Hepatocyte (in vitro differentiated cells): ENCODE results near the gene CD93. TPM values are rescaled to one million over a fixed set of nuclear protein-coding genes. Genes with fewer than 3 reads are reported as not detected.

Experiments used
- DNase-seq: peaks from one replicate; pipeline ENCODE4 v3.0.0-alpha.2; 2016; ENCODE audit warnings: low spot score
- H2AFZ ChIP-seq: fragments of 200-600 bp; sonication (generic); 2 replicates; pipeline ENCODE4 v1.6.0; 2016; ENCODE audit warnings: antibody characterized with exemption, mild to moderate bottlenecking
- H3K27ac ChIP-seq: fragments of 200-600 bp; sonication (generic); 2 replicates; pipeline ENCODE4 v1.5.1; 2016; ENCODE audit warnings: mild to moderate bottlenecking
- H3K27me3 ChIP-seq: fragments of 200-600 bp; sonication (generic); 2 replicates; pipeline ENCODE4 v1.6.1; 2016
- H3K36me3 ChIP-seq: fragments of 200-600 bp; sonication (generic); replicated peaks from 2 replicates; pipeline ENCODE4 v1.5.1; 2016; ENCODE audit warnings: low read depth; ENCODE audit not compliant: insufficient read depth
- H3K4me1 ChIP-seq: fragments of 200-600 bp; sonication (generic); 2 replicates; pipeline ENCODE4 v1.5.1; 2016; ENCODE audit warnings: mild to moderate bottlenecking, moderate library complexity; ENCODE audit not compliant: insufficient read depth
- H3K4me2 ChIP-seq: fragments of 200-600 bp; sonication (generic); 2 replicates; pipeline ENCODE4 v1.6.0; 2016
- H3K4me3 ChIP-seq: fragments of 200-600 bp; sonication (generic); 2 replicates; pipeline ENCODE4 v1.5.1; 2016; ENCODE audit warnings: mild to moderate bottlenecking
- H3K79me2 ChIP-seq: fragments of 200-600 bp; sonication (generic); 2 replicates; pipeline ENCODE4 v1.6.0; 2017; ENCODE audit warnings: mild to moderate bottlenecking
- H3K9me2 ChIP-seq: fragments of 200-600 bp; sonication (generic); replicated peaks from 2 replicates; pipeline ENCODE4 v1.6.0; 2017; ENCODE audit warnings: mild to moderate bottlenecking; ENCODE audit not compliant: insufficient read depth
- H3K9me3 ChIP-seq: fragments of 200-600 bp; sonication (generic); 2 replicates; pipeline ENCODE4 v1.5.1; 2016; ENCODE audit warnings: low read depth, mild to moderate bottlenecking
- H4K20me1 ChIP-seq: fragments of 200-600 bp; sonication (generic); 2 replicates; pipeline ENCODE4 v1.6.0; 2016; ENCODE audit warnings: mild to moderate bottlenecking; ENCODE audit not compliant: insufficient read depth, poor library complexity, severe bottlenecking
- CTCF ChIP-seq: fragments of 200-600 bp; sonication (generic); IDR thresholded peaks from 2 replicates; pipeline ENCODE4 v1.5.1; 2016; ENCODE audit warnings: antibody characterized with exemption, mild to moderate bottlenecking; ENCODE audit not compliant: poor library complexity
- EZH2 ChIP-seq: fragments of 200-600 bp; sonication (generic); IDR thresholded peaks from 2 replicates; pipeline ENCODE4 v1.6.1; 2016; ENCODE audit warnings: antibody characterized with exemption, mild to moderate bottlenecking, borderline replicate concordance
- EZH2phosphoT487 ChIP-seq: fragments of 200-600 bp; sonication (generic); IDR thresholded peaks from one replicate; pipeline ENCODE4 v1.6.1; 2018; ENCODE audit warnings: antibody characterized with exemption, mild to moderate bottlenecking, low read depth, moderate library complexity; ENCODE audit not compliant: unreplicated experiment, severe bottlenecking
- WGBS: methylation state at CpG from one replicate; pipeline ENCODE4 v1.1.6; 2016; ENCODE audit warnings: low lambda C conversion rate; ENCODE audit errors: missing lambda C conversion rate; 5-methylcytosine and 5-hydroxymethylcytosine counted together
- polyA plus RNA-seq: library from polyadenylated mRNA; unstranded; fragments of >200 nt; fragmentation: Nextera tagmentation; extraction: Ambion mirVana; gene quantifications from 2 replicates; pipeline ENCODE4 v1.2.1, GENCODE V29; 2016
- total RNA-seq: library from RNA; depleted of rRNA; stranded (reverse); fragments of >200 nt; gene quantifications from 2 replicates; pipeline ENCODE4 v1.2.3, GENCODE V29; 2014

CD93 gene
- total and polyA plus RNA-seq, 2 experiments from 2014 or later = 0.07 to 2.1 TPM

GRCh38 chr20:23118144-23118543 is 32.0 kb upstream of the CD93 start:
- DNase-seq = no peak
- no peak for TF ChIP-seq CTCF
- no peak for TF ChIP-seq EZH2
- TF ChIP-seq EZH2phosphoT487 = no peak
- H3K9me2 ChIP-seq = no peaks in the 10 kb centered on the region
- peaks cover 9% of the 10 kb centered on the region for H3K4me1 ChIP-seq
- 82% methylated on average over 8 of the region's 8 CpGs for WGBS
- no peaks in the 10 kb centered on the region for H3K27me3 ChIP-seq
- no peak overlapping the region for H3K27ac ChIP-seq
- no peak overlapping the region for H3K4me2 ChIP-seq
- no peaks in the 10 kb centered on the region for H3K79me2 ChIP-seq
- no peaks in the 10 kb centered on the region for H3K36me3 ChIP-seq
- no peak overlapping the region for H3K4me3 ChIP-seq
- no peaks in the 10 kb centered on the region for H4K20me1 ChIP-seq
- no peak overlapping the region for H2AFZ ChIP-seq
- H3K9me3 ChIP-seq = no peaks in the 10 kb centered on the region

GRCh38 chr20:23117738-23118137 is 31.6 kb upstream of the CD93 start:
- no peak overlapping the region for H3K4me3 ChIP-seq
- no peak overlapping the region for H3K27ac ChIP-seq
- WGBS = 95% methylated on average over 8 of the region's 8 CpGs
- no peaks in the 10 kb centered on the region for H3K79me2 ChIP-seq
- H3K4me2 ChIP-seq = no peak overlapping the region
- H2AFZ ChIP-seq = no peak overlapping the region
- no peaks in the 10 kb centered on the region for H4K20me1 ChIP-seq
- TF ChIP-seq CTCF (no peak), EZH2phosphoT487 (no peak), EZH2 (no peak)
- no peak for DNase-seq
- no peaks in the 10 kb centered on the region for H3K9me3 ChIP-seq
- no peaks in the 10 kb centered on the region for H3K9me2 ChIP-seq
- H3K27me3 ChIP-seq = no peaks in the 10 kb centered on the region
- peaks cover 9% of the 10 kb centered on the region for H3K4me1 ChIP-seq
- H3K36me3 ChIP-seq = no peaks in the 10 kb centered on the region

GRCh38 chr20:23116311-23117089 is 30.4 kb upstream of the CD93 start:
- H3K27ac ChIP-seq = peak overlapping the region; percentile 30
- no peak overlapping the region for H2AFZ ChIP-seq
- DNase-seq = peak; percentile 57
- no peaks in the 10 kb centered on the region for H3K9me2 ChIP-seq
- H3K4me3 ChIP-seq = no peak overlapping the region
- no peak overlapping the region for H3K4me2 ChIP-seq
- WGBS = 55% methylated on average over 10 of the region's 10 CpGs
- no peaks in the 10 kb centered on the region for H3K9me3 ChIP-seq
- TF ChIP-seq EZH2phosphoT487 = no peak
- no peak for TF ChIP-seq CTCF
- no peak for TF ChIP-seq EZH2
- no peaks in the 10 kb centered on the region for H3K27me3 ChIP-seq
- peaks cover 4% of the 10 kb centered on the region for H3K4me1 ChIP-seq
- H4K20me1 ChIP-seq = no peaks in the 10 kb centered on the region
- no peaks in the 10 kb centered on the region for H3K36me3 ChIP-seq
- H3K79me2 ChIP-seq = no peaks in the 10 kb centered on the region
